GM19099 (cell line): ENCODE results near the gene RAB3GAP2.

ENCODE experiments used
- POLR2A ChIP-seq: IDR thresholded peaks from 3 replicates; pipeline ENCODE4 v1.6.1; 2011; ENCODE audit warnings: low read depth; ENCODE audit not compliant: insufficient read length; ENCODE audit errors: extremely low read depth

The RAB3GAP2 gene

GRCh38 chr1:220267630-220268029, 4.6 kb downstream of the RAB3GAP2 start:
- TF ChIP-seq POLR2A, result no peak

GRCh38 chr1:220255204-220255603, 17.0 kb downstream of the RAB3GAP2 start:
- no peak for TF ChIP-seq POLR2A

- TF ChIP-seq POLR2A, result no peak
Measured at GRCh38 chr1:220251272-220251671, 21.0 kb downstream of the RAB3GAP2 start.

GRCh38 chr1:220250681-220251080, 21.6 kb downstream of the RAB3GAP2 start:
- TF ChIP-seq POLR2A, result no peak

GRCh38 chr1:220249522-220249921, 22.7 kb downstream of the RAB3GAP2 start:
- no peak for TF ChIP-seq POLR2A

GRCh38 chr1:220243947-220244346, 28.3 kb downstream of the RAB3GAP2 start:
- TF ChIP-seq POLR2A, result no peak

GRCh38 chr1:220241072-220241663, 31.1 kb downstream of the RAB3GAP2 start:
- TF ChIP-seq POLR2A, result no peak

GRCh38 chr1:220239966-220240365, 32.3 kb downstream of the RAB3GAP2 start:
- TF ChIP-seq POLR2A, result no peak

GRCh38 chr1:220239213-220239612, 33.0 kb downstream of the RAB3GAP2 start:
- TF ChIP-seq POLR2A, result no peak

- TF ChIP-seq POLR2A, result no peak
Measured at GRCh38 chr1:220235462-220235861, 36.8 kb downstream of the RAB3GAP2 start.

- no peak for TF ChIP-seq POLR2A
Measured at GRCh38 chr1:220233927-220234326, 38.3 kb downstream of the RAB3GAP2 start.

- TF ChIP-seq POLR2A, result no peak
Measured at GRCh38 chr1:220229771-220230170, 42.5 kb downstream of the RAB3GAP2 start.

- TF ChIP-seq POLR2A, result no peak
Measured at GRCh38 chr1:220227393-220227792, 44.9 kb downstream of the RAB3GAP2 start.

GRCh38 chr1:220226752-220227151, 45.5 kb downstream of the RAB3GAP2 start:
- TF ChIP-seq POLR2A, result no peak

- no peak for TF ChIP-seq POLR2A
Measured at GRCh38 chr1:220225957-220226356, 46.3 kb downstream of the RAB3GAP2 start.

GRCh38 chr1:220224611-220225124, 47.6 kb downstream of the RAB3GAP2 start:
- TF ChIP-seq POLR2A, result no peak

- no peak for TF ChIP-seq POLR2A
Measured at GRCh38 chr1:220224033-220224432, 48.2 kb downstream of the RAB3GAP2 start.
